ENCODE data around the gene GNG13. TPM values are rescaled to one million over a fixed set of nuclear protein-coding genes. Genes with fewer than 3 reads are reported as not detected.
"Not testable (repeated sequence)": the region's sequence is repeated elsewhere in the genome, so short reads cannot be mapped to it uniquely, and the experiment has no call there.

Gene GNG13
- total RNA-seq, 1 donor from 2014 or later = not detected

- no peak for TF ChIP-seq CTCF (IDR thresholded peaks at IDR 0.05)
- Histone ChIP-seq H3K27ac (no peak overlapping the region), H3K4me3 (no peak overlapping the region), H3K9me3 (no peaks in the 10 kb centered on the region), H3K36me3 (no peaks in the 10 kb centered on the region), H3K27me3 (ENCODE audit: low read depth) (peaks cover 23% of the 10 kb centered on the region), H3K4me1 (no peaks in the 10 kb centered on the region)
- intact Hi-C loops (cut with DNase I) = no loop called here
- ATAC-seq = no peak
- DNase-seq = no peak
Measured at GRCh38 chr16:822909-823297, 22.4 kb upstream of the GNG13 start.

- H3K4me3 ChIP-seq = no peak overlapping the region
- no peaks in the 10 kb centered on the region for H3K4me1 ChIP-seq
- no peak for TF ChIP-seq CTCF (IDR thresholded peaks at IDR 0.05)
- DNase-seq (no peak), ATAC-seq (no peak)
- H3K27me3 ChIP-seq (ENCODE audit: low read depth) = peaks cover 26% of the 10 kb centered on the region
- intact Hi-C loops (cut with DNase I) = no loop called here
- H3K27ac ChIP-seq = no peak overlapping the region
- no peaks in the 10 kb centered on the region for H3K9me3 ChIP-seq
- H3K36me3 ChIP-seq = no peaks in the 10 kb centered on the region
Measured at GRCh38 chr16:822174-822908, 21.8 kb upstream of the GNG13 start.

GRCh38 chr16:821751-822150 is 21.2 kb upstream of the GNG13 start:
- Histone ChIP-seq H3K4me1 (no peaks in the 10 kb centered on the region), H3K36me3 (no peaks in the 10 kb centered on the region), H3K27me3 (ENCODE audit: low read depth) (peaks cover 32% of the 10 kb centered on the region), H3K9me3 (no peaks in the 10 kb centered on the region), H3K4me3 (no peak overlapping the region), H3K27ac (no peak overlapping the region)
- no peak for TF ChIP-seq CTCF (IDR thresholded peaks at IDR 0.05)
- intact Hi-C loops (cut with DNase I) = no loop called here
- DNase-seq = no peak
- no peak for ATAC-seq

DNA sequence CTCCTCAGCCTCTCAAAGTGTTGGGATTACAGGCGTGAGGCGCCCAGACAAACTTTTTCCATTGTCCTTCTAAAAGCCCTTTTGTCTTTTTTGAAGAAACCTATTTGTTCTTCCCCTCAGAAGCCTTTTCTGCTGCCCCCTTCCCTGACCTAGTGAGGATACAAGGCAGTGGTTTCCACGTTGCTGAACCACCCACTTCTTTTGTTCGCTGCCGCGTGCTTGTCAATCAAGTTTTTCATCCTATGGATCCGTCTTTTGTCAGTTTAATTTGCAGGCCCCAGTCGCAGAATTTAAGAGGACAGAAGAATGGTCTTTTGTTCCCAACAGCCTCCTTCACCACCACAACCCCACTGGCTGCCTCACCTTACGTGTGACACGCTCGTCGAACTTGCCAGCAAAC is 20.2 kb upstream of the GNG13 start:
- Histone ChIP-seq H3K36me3 (no peaks in the 10 kb centered on the region), H3K27ac (no peak overlapping the region), H3K4me3 (no peak overlapping the region), H3K9me3 (no peaks in the 10 kb centered on the region), H3K4me1 (no peaks in the 10 kb centered on the region), H3K27me3 (ENCODE audit: low read depth) (peaks cover 39% of the 10 kb centered on the region)
- TF ChIP-seq CTCF (IDR thresholded peaks at IDR 0.05) = no peak
- DNase-seq (no peak), ATAC-seq (no peak)
- intact Hi-C loops (cut with DNase I) = no loop called here

DNA sequence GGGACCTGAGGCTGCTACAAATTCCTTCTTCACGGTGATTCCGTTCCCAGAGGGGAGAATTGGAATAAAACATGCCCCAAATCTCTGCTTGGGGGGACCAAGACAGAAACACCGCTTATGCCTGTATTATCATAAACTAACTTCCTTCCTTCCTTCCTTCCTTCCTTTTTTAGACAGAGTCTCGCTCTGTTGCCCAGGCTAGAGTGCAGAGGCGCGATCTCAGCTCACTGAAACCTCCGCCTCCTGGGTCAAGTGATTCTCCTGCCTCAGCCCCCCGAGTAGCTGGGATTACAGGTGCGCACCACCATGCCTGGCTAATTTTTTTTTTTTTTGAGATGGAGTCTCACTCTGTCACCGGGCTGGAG is 19.5 kb upstream of the GNG13 start:
- ATAC-seq; intact Hi-C loops (cut with DNase I); H3K9me3 ChIP-seq; H3K4me1 ChIP-seq; H3K36me3 ChIP-seq; DNase-seq; H3K27ac ChIP-seq; H3K4me3 ChIP-seq: not testable (repeated sequence)
- peaks cover 46% of the 10 kb centered on the region for H3K27me3 ChIP-seq (ENCODE audit: low read depth)

- no peak for ATAC-seq
- no peaks in the 10 kb centered on the region for H3K9me3 ChIP-seq
- no peak overlapping the region for H3K4me3 ChIP-seq
- no peak overlapping the region for H3K27ac ChIP-seq
- peaks cover 52% of the 10 kb centered on the region for H3K27me3 ChIP-seq (ENCODE audit: low read depth)
- intact Hi-C loops (cut with DNase I) = no loop called here
- H3K36me3 ChIP-seq = no peaks in the 10 kb centered on the region
- no peak for TF ChIP-seq CTCF (IDR thresholded peaks at IDR 0.05)
- no peaks in the 10 kb centered on the region for H3K4me1 ChIP-seq
- no peak for DNase-seq
Measured at GRCh38 chr16:819336-820043, 19.0 kb upstream of the GNG13 start.

Measured in lower lobe of right lung (tissue), 2 donors.